ENCODE data around the gene TRAPPC4.

GRCh38 chr11:119024430-119025098 is 6.0 kb downstream of the TRAPPC4 start:
- TF ChIP-seq CTCF (conservative IDR thresholded peaks at IDR 0.05 in 1 of 2, IDR thresholded peaks at IDR 0.05 in 1 of 2; ENCODE audit: extremely low read depth in 1 of 2, insufficient read depth in 1 of 2, low read depth in 1 of 2, low read length in 2 of 2) (no peak), EZH2 (IDR thresholded peaks at IDR 0.05; ENCODE audit: borderline replicate concordance, low read length) (no peak)

Data from mammary epithelial cell (primary cell).